ENCODE results near the gene ZP2.

DNA sequence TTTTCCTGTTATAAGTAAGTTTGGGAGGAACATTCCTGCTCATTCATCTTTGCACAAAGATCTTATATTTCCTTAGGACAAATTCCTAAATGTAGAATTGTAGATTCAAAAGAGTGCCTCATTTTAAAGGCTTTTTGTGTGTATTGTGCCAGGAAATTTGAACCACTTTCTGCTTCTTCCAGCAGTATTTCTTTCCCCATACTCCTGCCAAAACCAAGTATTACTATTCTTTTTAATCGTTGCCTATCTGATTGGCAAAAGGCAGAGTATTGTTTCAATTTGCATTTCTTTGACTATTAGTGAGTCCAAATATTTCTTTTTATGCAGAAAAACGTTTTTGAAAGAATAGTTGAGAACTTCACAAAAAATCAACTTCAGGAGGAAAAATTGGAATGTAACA, 31.4 kb upstream of the ZP2 start:
- TF ChIP-seq JUND (IDR thresholded peaks at IDR 0.05) (no peak), RAD21 (IDR thresholded peaks at IDR 0.05) (no peak), TAF1 (conservative IDR thresholded peaks at IDR 0.05) (no peak), GABPA (IDR thresholded peaks at IDR 0.05 in 1 of 2, conservative IDR thresholded peaks at IDR 0.05 in 1 of 2) (no peak), SP1 (IDR thresholded peaks at IDR 0.05) (no peak), YY1 (IDR thresholded peaks at IDR 0.05) (no peak), HNF4A (conservative IDR thresholded peaks at IDR 0.05) (no peak)
- TF ChIP-seq, protein P1, sequence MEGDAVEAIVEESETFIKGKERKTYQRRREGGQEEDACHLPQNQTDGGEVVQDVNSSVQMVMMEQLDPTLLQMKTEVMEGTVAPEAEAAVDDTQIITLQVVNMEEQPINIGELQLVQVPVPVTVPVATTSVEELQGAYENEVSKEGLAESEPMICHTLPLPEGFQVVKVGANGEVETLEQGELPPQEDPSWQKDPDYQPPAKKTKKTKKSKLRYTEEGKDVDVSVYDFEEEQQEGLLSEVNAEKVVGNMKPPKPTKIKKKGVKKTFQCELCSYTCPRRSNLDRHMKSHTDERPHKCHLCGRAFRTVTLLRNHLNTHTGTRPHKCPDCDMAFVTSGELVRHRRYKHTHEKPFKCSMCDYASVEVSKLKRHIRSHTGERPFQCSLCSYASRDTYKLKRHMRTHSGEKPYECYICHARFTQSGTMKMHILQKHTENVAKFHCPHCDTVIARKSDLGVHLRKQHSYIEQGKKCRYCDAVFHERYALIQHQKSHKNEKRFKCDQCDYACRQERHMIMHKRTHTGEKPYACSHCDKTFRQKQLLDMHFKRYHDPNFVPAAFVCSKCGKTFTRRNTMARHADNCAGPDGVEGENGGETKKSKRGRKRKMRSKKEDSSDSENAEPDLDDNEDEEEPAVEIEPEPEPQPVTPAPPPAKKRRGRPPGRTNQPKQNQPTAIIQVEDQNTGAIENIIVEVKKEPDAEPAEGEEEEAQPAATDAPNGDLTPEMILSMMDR (IDR thresholded peaks at IDR 0.05; ENCODE audit: low read depth, low read length, missing input control) = no peak
- TF ChIP-seq, protein P2, sequence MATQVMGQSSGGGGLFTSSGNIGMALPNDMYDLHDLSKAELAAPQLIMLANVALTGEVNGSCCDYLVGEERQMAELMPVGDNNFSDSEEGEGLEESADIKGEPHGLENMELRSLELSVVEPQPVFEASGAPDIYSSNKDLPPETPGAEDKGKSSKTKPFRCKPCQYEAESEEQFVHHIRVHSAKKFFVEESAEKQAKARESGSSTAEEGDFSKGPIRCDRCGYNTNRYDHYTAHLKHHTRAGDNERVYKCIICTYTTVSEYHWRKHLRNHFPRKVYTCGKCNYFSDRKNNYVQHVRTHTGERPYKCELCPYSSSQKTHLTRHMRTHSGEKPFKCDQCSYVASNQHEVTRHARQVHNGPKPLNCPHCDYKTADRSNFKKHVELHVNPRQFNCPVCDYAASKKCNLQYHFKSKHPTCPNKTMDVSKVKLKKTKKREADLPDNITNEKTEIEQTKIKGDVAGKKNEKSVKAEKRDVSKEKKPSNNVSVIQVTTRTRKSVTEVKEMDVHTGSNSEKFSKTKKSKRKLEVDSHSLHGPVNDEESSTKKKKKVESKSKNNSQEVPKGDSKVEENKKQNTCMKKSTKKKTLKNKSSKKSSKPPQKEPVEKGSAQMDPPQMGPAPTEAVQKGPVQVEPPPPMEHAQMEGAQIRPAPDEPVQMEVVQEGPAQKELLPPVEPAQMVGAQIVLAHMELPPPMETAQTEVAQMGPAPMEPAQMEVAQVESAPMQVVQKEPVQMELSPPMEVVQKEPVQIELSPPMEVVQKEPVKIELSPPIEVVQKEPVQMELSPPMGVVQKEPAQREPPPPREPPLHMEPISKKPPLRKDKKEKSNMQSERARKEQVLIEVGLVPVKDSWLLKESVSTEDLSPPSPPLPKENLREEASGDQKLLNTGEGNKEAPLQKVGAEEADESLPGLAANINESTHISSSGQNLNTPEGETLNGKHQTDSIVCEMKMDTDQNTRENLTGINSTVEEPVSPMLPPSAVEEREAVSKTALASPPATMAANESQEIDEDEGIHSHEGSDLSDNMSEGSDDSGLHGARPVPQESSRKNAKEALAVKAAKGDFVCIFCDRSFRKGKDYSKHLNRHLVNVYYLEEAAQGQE (IDR thresholded peaks at IDR 0.05) = no peak
- TF ChIP-seq, protein P3, sequence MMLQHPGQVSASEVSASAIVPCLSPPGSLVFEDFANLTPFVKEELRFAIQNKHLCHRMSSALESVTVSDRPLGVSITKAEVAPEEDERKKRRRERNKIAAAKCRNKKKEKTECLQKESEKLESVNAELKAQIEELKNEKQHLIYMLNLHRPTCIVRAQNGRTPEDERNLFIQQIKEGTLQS (IDR thresholded peaks at IDR 0.05) = no peak
- TF ChIP-seq, protein P4, sequence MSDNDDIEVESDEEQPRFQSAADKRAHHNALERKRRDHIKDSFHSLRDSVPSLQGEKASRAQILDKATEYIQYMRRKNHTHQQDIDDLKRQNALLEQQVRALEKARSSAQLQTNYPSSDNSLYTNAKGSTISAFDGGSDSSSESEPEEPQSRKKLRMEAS (IDR thresholded peaks at IDR 0.05) = no peak
